Measurements from ENCODE around the gene COX11.

DNA sequence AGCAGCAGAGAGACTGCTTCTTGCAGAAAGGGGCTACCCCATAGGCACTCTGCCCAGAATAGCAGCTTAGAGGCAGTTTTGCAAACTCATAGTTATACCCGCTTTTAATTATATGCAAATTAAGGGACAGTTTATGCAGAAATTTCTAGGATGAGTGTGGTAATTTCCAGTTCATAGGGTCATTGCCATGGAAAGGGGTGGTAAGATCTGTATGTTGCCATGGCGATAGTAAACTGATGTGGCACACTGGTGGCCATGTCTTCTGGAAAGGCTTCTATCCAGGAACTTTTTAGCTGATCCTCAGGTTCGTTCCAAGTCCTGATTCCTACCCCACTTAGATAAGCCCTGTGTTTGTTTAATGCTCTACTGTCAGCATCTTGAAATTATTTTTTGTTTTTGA is 6.3 kb upstream of the COX11 start:
- TF ChIP-seq, protein P1, sequence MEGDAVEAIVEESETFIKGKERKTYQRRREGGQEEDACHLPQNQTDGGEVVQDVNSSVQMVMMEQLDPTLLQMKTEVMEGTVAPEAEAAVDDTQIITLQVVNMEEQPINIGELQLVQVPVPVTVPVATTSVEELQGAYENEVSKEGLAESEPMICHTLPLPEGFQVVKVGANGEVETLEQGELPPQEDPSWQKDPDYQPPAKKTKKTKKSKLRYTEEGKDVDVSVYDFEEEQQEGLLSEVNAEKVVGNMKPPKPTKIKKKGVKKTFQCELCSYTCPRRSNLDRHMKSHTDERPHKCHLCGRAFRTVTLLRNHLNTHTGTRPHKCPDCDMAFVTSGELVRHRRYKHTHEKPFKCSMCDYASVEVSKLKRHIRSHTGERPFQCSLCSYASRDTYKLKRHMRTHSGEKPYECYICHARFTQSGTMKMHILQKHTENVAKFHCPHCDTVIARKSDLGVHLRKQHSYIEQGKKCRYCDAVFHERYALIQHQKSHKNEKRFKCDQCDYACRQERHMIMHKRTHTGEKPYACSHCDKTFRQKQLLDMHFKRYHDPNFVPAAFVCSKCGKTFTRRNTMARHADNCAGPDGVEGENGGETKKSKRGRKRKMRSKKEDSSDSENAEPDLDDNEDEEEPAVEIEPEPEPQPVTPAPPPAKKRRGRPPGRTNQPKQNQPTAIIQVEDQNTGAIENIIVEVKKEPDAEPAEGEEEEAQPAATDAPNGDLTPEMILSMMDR (IDR thresholded peaks at IDR 0.05), result no peak
- no peak for TF ChIP-seq FOXK1 (CRISPR knock-in tag; IDR thresholded peaks at IDR 0.05)
- TF ChIP-seq GABPB1 (CRISPR knock-in tag; IDR thresholded peaks at IDR 0.05), result no peak
- TF ChIP-seq SP1 (CRISPR knock-in tag; conservative IDR thresholded peaks at IDR 0.05), result no peak
